Astrocyte of the cerebellum (primary cell): ENCODE results near the gene PRKCZ.

Source experiments
- DNase-seq: peaks from one replicate; pipeline ENCODE4 v3.0.0-alpha.2; 2011; ENCODE audit warnings: low read depth
- H3K4me3 ChIP-seq: 2 replicates; pipeline ENCODE4 v1.5.1; 2011; ENCODE audit warnings: mild to moderate bottlenecking, low read depth, low read length, moderate library complexity
- in situ Hi-C: cut with HindIII; loops from 2 replicates; pipeline ENCODE4 v1.10.0; 2017; ENCODE audit warnings: low sequenced_read_pairs
- TF ChIP-seq, protein P1 (sequence below): IDR thresholded peaks from 2 replicates; pipeline ENCODE4 v1.5.1; 2012; ENCODE audit warnings: low read length, low read depth, moderate library complexity, mild to moderate bottlenecking; ENCODE audit errors: missing control alignments

The PRKCZ gene

GRCh38 chr1:2030076-2030871 lies 19.9 kb upstream of the PRKCZ start:
- in situ Hi-C loops: no loop called here
- TF ChIP-seq, protein P1, sequence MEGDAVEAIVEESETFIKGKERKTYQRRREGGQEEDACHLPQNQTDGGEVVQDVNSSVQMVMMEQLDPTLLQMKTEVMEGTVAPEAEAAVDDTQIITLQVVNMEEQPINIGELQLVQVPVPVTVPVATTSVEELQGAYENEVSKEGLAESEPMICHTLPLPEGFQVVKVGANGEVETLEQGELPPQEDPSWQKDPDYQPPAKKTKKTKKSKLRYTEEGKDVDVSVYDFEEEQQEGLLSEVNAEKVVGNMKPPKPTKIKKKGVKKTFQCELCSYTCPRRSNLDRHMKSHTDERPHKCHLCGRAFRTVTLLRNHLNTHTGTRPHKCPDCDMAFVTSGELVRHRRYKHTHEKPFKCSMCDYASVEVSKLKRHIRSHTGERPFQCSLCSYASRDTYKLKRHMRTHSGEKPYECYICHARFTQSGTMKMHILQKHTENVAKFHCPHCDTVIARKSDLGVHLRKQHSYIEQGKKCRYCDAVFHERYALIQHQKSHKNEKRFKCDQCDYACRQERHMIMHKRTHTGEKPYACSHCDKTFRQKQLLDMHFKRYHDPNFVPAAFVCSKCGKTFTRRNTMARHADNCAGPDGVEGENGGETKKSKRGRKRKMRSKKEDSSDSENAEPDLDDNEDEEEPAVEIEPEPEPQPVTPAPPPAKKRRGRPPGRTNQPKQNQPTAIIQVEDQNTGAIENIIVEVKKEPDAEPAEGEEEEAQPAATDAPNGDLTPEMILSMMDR: no peak
- DNase-seq: no peak
- no peak overlapping the region for H3K4me3 ChIP-seq

GRCh38 chr1:2031546-2032540 lies 18.4 kb upstream of the PRKCZ start:
- TF ChIP-seq, protein P1: no peak
- DNase-seq: no peak
- in situ Hi-C loops: no loop called here
- no peak overlapping the region for H3K4me3 ChIP-seq

DNA sequence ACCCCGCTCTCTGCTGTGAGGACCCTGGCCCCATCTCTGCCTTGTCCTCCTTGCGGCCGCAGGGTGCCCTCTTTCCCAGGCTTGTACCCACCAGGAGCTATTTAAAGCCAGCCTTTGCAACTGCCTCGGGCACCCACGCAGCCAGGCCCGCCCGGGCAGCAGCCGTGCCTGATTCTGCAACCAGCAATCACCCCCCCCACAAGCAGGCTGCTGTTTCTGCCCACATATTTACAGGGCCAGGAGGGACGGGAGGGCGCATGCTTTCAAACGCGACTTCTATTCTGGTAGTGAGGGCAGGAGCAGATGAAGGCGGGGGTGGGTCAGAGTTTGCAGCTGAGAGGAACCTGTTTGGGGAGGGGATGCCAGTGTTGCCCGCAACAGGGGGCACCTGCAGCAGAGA lies 17.5 kb upstream of the PRKCZ start:
- TF ChIP-seq, protein P1: no peak
- no peak for DNase-seq
- no peak overlapping the region for H3K4me3 ChIP-seq
- in situ Hi-C loops: no loop called here

GRCh38 chr1:2033165-2033564 lies 17.0 kb upstream of the PRKCZ start:
- in situ Hi-C loops: no loop called here

GRCh38 chr1:2036287-2036686 lies 13.9 kb upstream of the PRKCZ start:
- DNase-seq: no peak
- in situ Hi-C loops: no loop called here
- TF ChIP-seq, protein P1: no peak
- no peak overlapping the region for H3K4me3 ChIP-seq

More at GRCh38 chr1:2033165-2033564, 17.0 kb upstream of the PRKCZ start:
- no peak for DNase-seq
- no peak overlapping the region for H3K4me3 ChIP-seq
- TF ChIP-seq, protein P1: no peak

GRCh38 chr1:2037314-2037979 lies 12.8 kb upstream of the PRKCZ start:
- DNase-seq: no peak
- H3K4me3 ChIP-seq: no peak overlapping the region
- TF ChIP-seq, protein P1: no peak
- in situ Hi-C loops: no loop called here
